MV-4-11 (cell line): Measurements from ENCODE around the gene ABCD1.
A peak's percentile ranks its signal among the peaks of the same experiment; 100 is the strongest.
"Not testable (repeated sequence)": the region's sequence is repeated elsewhere in the genome, so short reads cannot be mapped to it uniquely, and the experiment has no call there.

Experiments
- DNase-seq: peaks from one replicate; lab custom pipeline; 2025; lab: John Stamatoyannopoulos, UW

The ABCD1 gene

DNA sequence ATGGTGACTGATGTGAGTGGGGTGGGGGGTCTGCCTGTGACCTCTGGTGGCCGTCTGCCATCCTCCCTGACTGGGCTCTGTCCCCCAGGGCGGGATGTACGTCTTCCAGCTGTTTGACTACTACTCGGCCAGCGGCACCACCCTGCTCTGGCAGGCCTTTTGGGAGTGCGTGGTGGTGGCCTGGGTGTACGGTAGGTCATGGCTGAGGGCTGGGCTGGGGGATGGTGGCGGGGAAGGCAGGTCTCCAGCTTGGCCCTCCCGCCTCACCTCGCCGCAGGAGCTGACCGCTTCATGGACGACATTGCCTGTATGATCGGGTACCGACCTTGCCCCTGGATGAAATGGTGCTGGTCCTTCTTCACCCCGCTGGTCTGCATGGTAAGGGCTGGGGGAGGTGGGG, 30.4 kb upstream of the ABCD1 start:
- DNase-seq = not testable (repeated sequence)

DNA sequence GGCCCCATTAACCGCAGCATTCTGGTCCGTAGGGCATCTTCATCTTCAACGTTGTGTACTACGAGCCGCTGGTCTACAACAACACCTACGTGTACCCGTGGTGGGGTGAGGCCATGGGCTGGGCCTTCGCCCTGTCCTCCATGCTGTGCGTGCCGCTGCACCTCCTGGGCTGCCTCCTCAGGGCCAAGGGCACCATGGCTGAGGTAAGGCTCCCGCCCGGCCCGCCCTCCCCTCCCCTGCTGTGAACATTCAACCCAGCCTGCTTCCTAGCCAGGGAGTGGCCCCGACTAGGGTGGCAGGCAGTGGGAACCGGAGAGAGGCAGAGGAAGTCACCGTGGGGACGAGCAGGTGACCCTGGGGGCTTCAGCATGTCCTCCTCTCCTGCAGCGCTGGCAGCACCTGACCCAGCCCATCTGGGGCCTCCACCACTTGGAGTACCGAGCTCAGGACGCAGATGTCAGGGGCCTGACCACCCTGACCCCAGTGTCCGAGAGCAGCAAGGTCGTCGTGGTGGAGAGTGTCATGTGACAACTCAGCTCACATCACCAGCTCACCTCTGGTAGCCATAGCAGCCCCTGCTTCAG, 29.9 kb upstream of the ABCD1 start:
- no peak for DNase-seq

GRCh38 chrX:153696100-153696499, 28.6 kb upstream of the ABCD1 start:
- DNase-seq = no peak

DNA sequence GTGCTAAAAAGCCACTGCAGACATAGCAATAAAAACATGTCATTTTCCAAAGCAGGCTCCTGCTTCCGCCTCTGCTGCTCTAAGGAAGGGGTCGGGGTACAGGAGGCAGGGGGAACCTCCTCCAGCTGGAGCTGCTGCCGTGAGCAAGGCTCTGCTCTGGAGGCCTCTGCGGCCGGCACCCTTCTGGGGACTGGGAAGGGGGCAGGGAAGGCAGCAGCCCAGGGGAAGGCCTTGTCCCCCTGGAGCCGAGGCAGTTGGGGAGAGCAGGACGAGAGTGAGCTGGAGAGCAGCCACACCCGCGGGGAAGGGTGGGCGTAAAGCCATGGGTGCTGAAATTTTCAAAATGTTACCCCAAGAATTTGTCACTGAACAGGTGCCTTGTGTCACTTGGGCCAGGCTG, 28.1 kb upstream of the ABCD1 start:
- not testable (repeated sequence) for DNase-seq

GRCh38 chrX:153696986-153697722, 27.5 kb upstream of the ABCD1 start:
- not testable (repeated sequence) for DNase-seq

DNA sequence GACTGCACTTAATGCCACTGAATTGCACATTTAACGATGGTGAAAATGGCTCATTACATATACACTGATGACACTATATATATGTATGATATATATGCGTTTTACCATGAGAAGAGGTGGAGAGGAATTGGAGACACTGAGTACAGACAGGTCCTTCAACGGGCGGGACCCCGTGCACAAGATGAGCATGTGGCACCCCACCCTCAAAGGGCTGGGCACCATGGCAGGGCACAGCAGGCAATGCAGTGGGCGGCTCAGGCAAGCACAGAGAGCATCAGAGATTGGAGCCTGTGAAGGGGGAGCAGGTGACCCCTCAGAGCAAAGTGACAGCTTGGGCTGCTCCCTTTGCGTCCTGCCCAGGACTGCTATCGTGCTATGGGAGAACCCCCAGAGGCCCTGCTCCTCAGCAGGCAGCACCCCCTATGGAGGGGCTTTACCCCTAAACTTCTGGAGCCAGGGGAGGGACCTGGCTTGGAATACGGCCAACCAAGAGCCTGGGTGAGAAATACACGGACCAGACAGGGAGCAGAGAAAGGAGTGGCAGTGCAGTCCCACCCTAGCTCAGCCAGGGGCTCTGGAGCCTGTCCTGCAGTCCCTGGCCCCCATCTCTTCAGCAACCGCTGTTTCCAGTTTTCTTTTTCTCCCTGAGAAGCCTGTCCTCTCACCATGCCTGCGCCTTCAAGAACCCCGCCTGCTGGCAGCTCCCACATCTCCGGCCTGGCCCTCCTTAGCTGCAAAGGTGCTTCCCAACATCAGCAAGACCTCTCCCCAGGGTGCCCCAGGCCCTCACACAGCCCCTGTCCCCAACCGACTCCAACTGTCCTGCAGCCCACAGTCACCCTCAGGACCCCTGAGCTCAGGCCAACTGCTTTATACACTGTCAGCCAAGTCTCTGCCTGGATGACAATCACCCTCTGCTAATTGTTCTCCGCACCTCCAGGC, 26.5 kb upstream of the ABCD1 start:
- no peak for DNase-seq

DNA sequence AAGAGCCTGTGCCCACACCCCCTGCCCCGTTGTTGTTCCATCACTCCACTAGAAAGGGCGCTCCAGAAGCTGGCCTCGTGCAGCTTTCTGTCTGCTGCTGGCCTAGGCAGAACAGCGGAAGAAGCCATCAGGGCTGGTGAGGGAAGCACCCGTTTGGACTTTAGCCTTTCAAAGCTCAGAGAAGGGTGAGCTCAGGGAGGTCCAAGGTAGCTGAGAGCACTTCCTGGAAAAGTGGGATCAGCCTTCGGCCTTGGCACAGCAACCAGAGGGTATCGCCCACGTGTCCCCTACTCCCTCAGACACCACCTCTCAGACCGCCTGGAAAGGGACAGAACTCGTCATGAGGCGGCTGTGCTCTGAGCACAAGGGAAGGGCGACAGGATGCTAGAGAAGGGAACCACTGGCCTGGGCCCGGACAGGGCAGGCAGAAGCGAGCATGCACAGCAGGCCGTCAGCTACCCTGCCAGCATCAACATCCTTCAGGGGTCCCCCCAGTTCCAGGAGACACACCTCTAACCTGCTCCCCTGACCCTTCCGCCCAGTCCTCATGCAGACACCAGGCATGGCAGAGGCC, 25.4 kb upstream of the ABCD1 start:
- DNase-seq = not testable (repeated sequence)

GRCh38 chrX:153699784-153700371, 24.8 kb upstream of the ABCD1 start:
- DNase-seq = not testable (repeated sequence)

DNA sequence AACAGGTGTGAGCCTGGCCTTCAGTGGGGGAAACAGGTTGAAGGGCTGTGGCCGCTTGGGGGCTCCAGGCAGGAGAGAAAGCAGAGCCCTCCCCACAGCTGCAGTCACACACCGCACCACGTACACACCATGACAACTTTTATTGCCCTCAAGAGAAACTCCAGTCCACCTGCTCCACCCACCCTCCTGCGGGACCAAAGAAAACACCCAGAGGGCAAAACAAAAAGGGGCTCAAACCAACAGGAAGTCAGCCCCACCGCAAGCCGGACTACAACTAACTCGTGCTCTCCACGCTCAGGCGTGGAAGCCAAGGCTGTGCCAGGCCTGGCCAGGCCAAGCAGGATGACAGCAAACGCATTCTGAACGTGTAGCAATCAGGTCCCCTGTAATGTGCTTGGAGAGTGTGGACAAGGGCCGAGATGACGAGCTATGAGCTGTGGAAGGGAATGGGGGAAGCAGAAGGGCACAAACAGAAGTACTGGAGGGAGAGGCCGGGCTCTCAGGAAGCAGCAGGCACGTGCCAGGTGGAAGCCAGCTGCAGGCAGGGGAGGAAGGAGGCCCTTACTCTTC, 24.2 kb upstream of the ABCD1 start:
- DNase-seq = no peak

- no peak for DNase-seq
Measured at GRCh38 chrX:153700967-153701366, 23.7 kb upstream of the ABCD1 start.

DNA sequence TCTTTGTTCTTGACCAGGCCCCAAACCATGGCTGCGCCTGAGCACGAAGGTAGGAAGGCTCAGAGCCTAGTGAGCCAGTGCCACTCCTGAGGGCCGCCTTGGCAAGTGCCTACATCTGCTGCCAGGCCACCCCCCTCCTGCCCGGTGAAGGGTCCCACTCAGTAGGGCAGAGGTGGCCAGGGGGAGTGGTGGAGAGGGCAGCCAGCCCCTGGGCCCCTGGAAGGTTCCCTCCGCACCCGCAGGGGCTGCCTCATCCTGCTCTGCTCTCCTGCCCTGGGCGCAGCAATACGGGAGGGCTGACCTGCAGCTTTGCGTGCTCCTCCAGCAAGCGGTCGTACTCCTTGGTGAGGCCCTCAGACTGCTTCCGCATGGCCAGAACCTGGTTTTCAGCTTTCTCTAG, 22.9 kb upstream of the ABCD1 start:
- no peak for DNase-seq

GRCh38 chrX:153702336-153703035, 22.2 kb upstream of the ABCD1 start:
- no peak for DNase-seq

- no peak for DNase-seq
Measured at GRCh38 chrX:153703036-153703370, 21.7 kb upstream of the ABCD1 start.

DNA sequence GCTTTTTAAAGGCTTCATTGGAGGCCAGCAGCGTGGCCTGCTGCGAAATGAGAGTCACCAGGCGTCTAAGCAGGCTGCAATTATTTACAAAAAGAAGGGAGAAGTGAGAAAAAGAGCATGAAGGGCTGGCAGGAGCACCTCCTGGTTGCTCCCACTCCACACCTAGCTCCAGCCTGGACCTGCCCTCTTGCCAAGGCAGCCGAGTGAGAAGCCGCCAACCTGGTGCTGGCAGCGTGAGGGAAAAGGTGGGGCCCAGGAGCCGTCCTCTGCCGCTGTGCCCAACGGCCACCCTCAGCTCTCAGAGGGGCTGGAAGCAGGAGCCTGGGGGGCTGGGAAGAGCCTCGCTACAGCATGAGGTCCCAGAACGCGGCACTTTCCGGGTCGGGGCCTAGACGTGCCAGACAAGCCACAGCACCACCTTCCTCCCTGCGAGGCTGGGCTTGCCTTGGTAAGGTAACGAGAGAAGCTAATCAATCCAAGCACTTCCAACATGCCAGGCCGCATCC, 20.6 kb upstream of the ABCD1 start:
- DNase-seq = no peak

DNA sequence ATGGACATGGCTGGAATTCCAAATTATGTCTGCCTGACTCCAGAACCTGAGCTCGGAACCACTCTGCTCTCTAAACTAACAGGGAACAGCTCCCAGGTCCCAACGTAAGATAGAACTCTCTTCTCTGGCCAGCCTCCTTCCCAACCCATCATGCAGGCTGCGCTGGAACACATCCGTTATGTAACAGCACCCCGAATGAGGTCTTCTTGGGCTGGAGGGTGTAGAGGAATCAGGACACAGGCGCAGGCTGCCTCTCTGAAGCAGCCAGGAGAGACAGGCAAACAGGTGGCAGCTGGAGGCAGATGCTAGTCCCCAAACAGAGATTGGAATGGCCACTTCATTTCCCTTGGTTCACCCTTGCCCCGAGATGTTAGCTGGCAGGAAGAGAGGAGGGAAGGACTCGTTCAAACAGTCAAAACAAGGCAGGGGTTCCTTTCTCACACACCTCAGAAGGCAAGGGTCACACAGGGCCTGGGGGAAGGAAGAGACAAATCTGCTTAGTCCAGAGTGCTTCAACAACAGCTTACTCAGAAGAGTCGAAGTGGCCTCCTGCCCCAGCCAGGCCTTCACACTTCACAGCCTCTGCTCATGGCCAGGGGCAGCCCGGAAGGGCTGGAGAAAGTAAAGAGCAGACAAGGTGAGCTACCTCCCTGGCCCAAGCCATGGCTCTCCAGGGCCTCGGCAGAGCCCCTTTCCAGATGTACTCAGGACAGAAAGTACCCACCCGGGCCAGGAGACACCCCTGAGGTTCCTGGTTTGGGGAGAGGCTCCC, 19.8 kb upstream of the ABCD1 start:
- not testable (repeated sequence) for DNase-seq

- DNase-seq = not testable (repeated sequence)
Measured at GRCh38 chrX:153705403-153706060, 19.1 kb upstream of the ABCD1 start.

- no peak for DNase-seq
Measured at GRCh38 chrX:153706799-153707198, 17.9 kb upstream of the ABCD1 start.

DNA sequence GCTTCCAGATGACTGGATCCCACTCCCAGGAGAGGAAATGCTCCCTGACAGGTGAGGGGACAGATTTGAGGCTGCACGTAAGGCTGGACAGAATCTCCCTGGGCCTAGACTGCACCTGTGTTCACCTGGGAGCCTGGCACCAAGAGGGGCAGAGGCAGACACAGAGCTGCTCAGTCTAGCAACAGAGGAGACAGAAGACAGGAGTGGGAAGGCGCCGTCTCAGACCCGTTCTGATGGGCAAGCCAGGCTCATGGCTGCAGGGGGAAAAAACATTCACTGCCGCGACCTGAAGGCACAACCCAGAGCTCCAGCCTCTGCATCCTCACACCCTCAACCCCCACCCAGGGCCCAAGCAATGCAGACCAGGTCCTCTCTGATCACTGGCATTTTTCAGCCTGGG, 17.2 kb upstream of the ABCD1 start:
- no peak for DNase-seq

DNA sequence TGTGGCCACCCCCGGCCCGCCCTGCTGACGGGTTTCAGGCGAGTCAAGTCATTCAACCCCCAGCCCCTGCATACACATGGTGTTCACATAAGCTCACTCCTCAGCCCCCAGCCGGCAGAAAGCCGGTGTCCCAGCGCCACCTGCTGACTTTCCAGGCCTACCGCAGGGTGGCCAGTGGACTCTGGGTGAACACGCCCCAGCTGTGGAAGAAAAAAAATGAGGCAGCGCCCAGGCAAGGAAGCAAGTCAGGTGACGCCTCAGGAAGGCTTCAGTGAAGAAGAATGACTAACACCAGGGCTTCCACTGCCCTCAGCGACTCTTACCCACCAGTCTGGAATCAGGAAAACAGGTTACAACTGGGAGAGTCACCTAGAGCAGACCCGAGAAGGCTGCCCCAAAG, 16.2 kb upstream of the ABCD1 start:
- DNase-seq = peak; percentile 56
